WTC11 (cell line): ENCODE data around the gene BOD1L1. TPM values are rescaled to one million over a fixed set of nuclear protein-coding genes. Genes with fewer than 3 reads are reported as not detected.

Experiments
- ATAC-seq: fragments of 200-7000 bp; cut with Tn5 transposase; 2 replicates; pipeline ENCODE4 v1.10.0; 2021; ENCODE audit warnings: mild to moderate bottlenecking, moderate library complexity
- CTCF ChIA-PET: fragments of 300-600 bp; sonication (Branson Sonifier 250); formaldehyde crosslinking; loops from one replicate; lab custom pipeline; 2021; ENCODE audit warnings: antibody characterized with exemption; lab: Charles Lee
- POLR2A ChIA-PET: fragments of 350-600 bp; sonication (Branson Sonifier 250); formaldehyde crosslinking; loops from one replicate; lab custom pipeline; 2021; ENCODE audit warnings: antibody characterized with exemption; lab: Charles Lee
- DNase-seq: peaks from one replicate; pipeline ENCODE4 v3.0.0; 2021; ENCODE audit warnings: low spot score
- H3K27ac Mint-ChIP-seq: 2 replicates; pipeline ENCODE4 v1.8.0; 2021; ENCODE audit warnings: mixed read lengths
- H3K27me3 Mint-ChIP-seq: 2 replicates; pipeline ENCODE4 v1.8.0; 2021; ENCODE audit warnings: low read depth, mild to moderate bottlenecking, moderate library complexity, mixed read lengths
- H3K36me3 Mint-ChIP-seq: 2 replicates; pipeline ENCODE4 v1.8.0; 2021; ENCODE audit warnings: mixed read lengths
- H3K4me1 Mint-ChIP-seq: 2 replicates; pipeline ENCODE4 v1.8.0; 2022; ENCODE audit warnings: mixed read lengths
- H3K4me3 Mint-ChIP-seq: 2 replicates; pipeline ENCODE4 v1.8.0; 2021; ENCODE audit warnings: mild to moderate bottlenecking, moderate library complexity, mixed read lengths
- H3K9me3 Mint-ChIP-seq: 2 replicates; pipeline ENCODE4 v1.8.0; 2021; ENCODE audit warnings: mixed read lengths
- FOXK1 ChIP-seq: sonication (generic); formaldehyde crosslinking; IDR thresholded peaks from 2 replicates; pipeline ENCODE4 v1.8.0; 2022; ENCODE audit warnings: mild to moderate bottlenecking, moderate library complexity, missing genetic modification reagents
- GRHL2 ChIP-seq: fragments of 250-450 bp; sonication (Bioruptor Pico); IDR thresholded peaks from 2 replicates; pipeline ENCODE4 v1.8.0; 2022; ENCODE audit warnings: mild to moderate bottlenecking, moderate library complexity; ENCODE audit not compliant: insufficient replicate concordance, severe bottlenecking
- JAZF1 ChIP-seq: fragments of 250-450 bp; sonication (Bioruptor Pico); IDR thresholded peaks from 2 replicates; pipeline ENCODE4 v1.9.0; 2021; ENCODE audit warnings: moderate library complexity, mild to moderate bottlenecking, inconsistent platforms
- JUN ChIP-seq: sonication (generic); formaldehyde crosslinking; IDR thresholded peaks from 2 replicates; pipeline ENCODE4 v1.8.0; 2023; ENCODE audit warnings: mild to moderate bottlenecking, missing genetic modification reagents
- NFE2L1 ChIP-seq: sonication (generic); formaldehyde crosslinking; IDR thresholded peaks from 2 replicates; pipeline ENCODE4 v1.8.1; 2023; ENCODE audit warnings: missing genetic modification reagents
- NR2C2 ChIP-seq: sonication (generic); formaldehyde crosslinking; IDR thresholded peaks from 2 replicates; pipeline ENCODE4 v1.8.0; 2022; ENCODE audit warnings: mild to moderate bottlenecking, missing genetic modification reagents
- RELA ChIP-seq: sonication (generic); formaldehyde crosslinking; IDR thresholded peaks from 2 replicates; pipeline ENCODE4 v1.8.1; 2022; ENCODE audit warnings: missing genetic modification reagents, mild to moderate bottlenecking, borderline replicate concordance
- TEAD4 ChIP-seq: sonication (generic); formaldehyde crosslinking; IDR thresholded peaks from 2 replicates; pipeline ENCODE4 v1.8.0; 2022; ENCODE audit warnings: mild to moderate bottlenecking, missing genetic modification reagents
- ZNF138 ChIP-seq: sonication (generic); formaldehyde crosslinking; conservative IDR thresholded peaks from 2 replicates; pipeline ENCODE4 v1.8.1; 2022; ENCODE audit warnings: mild to moderate bottlenecking, moderate library complexity, missing genetic modification reagents
- ZNF219 ChIP-seq: sonication (generic); formaldehyde crosslinking; IDR thresholded peaks from 2 replicates; pipeline ENCODE4 v1.8.0; 2023; ENCODE audit warnings: missing genetic modification reagents, mild to moderate bottlenecking, borderline replicate concordance
- ZNF232 ChIP-seq: sonication (generic); formaldehyde crosslinking; IDR thresholded peaks from 2 replicates; pipeline ENCODE4 v1.8.0; 2022; ENCODE audit warnings: mild to moderate bottlenecking, missing genetic modification reagents
- total RNA-seq: library from RNA; stranded (reverse); gene quantifications from 3 replicates; pipeline ENCODE4 v1.2.3, GENCODE V29; 2021
- TF ChIP-seq, protein P1 (sequence below): sonication (generic); formaldehyde crosslinking; IDR thresholded peaks from 2 replicates; pipeline ENCODE4 v1.8.1; 2022; ENCODE audit warnings: missing genetic modification reagents, borderline replicate concordance
- TF ChIP-seq, protein P2 (sequence below): sonication (generic); formaldehyde crosslinking; IDR thresholded peaks from 2 replicates; pipeline ENCODE4 v1.8.1; 2022; ENCODE audit warnings: mild to moderate bottlenecking, moderate library complexity, missing genetic modification reagents
- TF ChIP-seq, protein P3 (sequence below): sonication (generic); formaldehyde crosslinking; IDR thresholded peaks from 2 replicates; pipeline ENCODE4 v1.8.0; 2023; ENCODE audit warnings: missing genetic modification reagents, mild to moderate bottlenecking, borderline replicate concordance
- TF ChIP-seq, protein P4 (sequence below): fragments of 200-600 bp; IDR thresholded peaks from 2 replicates; pipeline ENCODE4 v1.8.0; 2022; ENCODE audit warnings: antibody characterized with exemption
- TF ChIP-seq, protein P5 (sequence below): sonication (generic); formaldehyde crosslinking; IDR thresholded peaks from 2 replicates; pipeline ENCODE4 v1.8.0; 2022; ENCODE audit warnings: mild to moderate bottlenecking, missing genetic modification reagents
- TF ChIP-seq, protein P6 (sequence below): sonication (generic); formaldehyde crosslinking; IDR thresholded peaks from 2 replicates; pipeline ENCODE4 v1.8.1; 2022; ENCODE audit warnings: mild to moderate bottlenecking, missing genetic modification reagents, moderate library complexity, borderline replicate concordance

BOD1L1 gene
- total RNA-seq, 1 experiment from 2014 or later, result 43.5 TPM

DNA sequence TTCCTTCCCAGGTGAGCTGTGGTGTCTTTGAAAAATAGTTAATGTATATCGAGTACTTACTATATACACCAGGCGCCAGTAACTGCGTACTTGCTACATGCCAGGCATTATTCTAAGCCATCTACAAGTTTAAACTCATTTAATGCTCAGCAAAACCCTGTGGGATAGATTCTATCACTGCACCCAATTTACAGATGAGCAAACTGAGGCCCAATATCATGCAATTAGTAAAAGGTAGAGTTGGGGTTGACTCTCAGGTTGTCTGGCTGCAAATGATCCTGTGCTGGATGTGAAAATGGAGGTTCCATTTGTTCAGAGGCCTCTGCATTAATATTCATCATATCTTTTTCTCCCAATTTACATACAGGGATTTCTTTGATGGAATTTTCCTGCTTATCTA is 100.9 kb downstream of the BOD1L1 start (continued):
- TF ChIP-seq, protein P1, sequence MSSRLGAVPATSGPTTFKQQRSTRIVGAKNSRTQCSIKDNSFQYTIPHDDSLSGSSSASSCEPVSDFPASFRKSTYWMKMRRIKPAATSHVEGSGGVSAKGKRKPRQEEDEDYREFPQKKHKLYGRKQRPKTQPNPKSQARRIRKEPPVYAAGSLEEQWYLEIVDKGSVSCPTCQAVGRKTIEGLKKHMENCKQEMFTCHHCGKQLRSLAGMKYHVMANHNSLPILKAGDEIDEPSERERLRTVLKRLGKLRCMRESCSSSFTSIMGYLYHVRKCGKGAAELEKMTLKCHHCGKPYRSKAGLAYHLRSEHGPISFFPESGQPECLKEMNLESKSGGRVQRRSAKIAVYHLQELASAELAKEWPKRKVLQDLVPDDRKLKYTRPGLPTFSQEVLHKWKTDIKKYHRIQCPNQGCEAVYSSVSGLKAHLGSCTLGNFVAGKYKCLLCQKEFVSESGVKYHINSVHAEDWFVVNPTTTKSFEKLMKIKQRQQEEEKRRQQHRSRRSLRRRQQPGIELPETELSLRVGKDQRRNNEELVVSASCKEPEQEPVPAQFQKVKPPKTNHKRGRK (CRISPR knock-in tag), result no peak
- TF ChIP-seq, protein P2, sequence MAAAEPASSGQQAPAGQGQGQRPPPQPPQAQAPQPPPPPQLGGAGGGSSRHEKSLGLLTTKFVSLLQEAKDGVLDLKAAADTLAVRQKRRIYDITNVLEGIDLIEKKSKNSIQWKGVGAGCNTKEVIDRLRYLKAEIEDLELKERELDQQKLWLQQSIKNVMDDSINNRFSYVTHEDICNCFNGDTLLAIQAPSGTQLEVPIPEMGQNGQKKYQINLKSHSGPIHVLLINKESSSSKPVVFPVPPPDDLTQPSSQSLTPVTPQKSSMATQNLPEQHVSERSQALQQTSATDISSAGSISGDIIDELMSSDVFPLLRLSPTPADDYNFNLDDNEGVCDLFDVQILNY, result no peak
- no peak for TF ChIP-seq JUN (CRISPR knock-in tag)
- TF ChIP-seq NFE2L1, result no peak
- TF ChIP-seq TEAD4 (CRISPR knock-in tag), result no peak
- TF ChIP-seq, protein P3, sequence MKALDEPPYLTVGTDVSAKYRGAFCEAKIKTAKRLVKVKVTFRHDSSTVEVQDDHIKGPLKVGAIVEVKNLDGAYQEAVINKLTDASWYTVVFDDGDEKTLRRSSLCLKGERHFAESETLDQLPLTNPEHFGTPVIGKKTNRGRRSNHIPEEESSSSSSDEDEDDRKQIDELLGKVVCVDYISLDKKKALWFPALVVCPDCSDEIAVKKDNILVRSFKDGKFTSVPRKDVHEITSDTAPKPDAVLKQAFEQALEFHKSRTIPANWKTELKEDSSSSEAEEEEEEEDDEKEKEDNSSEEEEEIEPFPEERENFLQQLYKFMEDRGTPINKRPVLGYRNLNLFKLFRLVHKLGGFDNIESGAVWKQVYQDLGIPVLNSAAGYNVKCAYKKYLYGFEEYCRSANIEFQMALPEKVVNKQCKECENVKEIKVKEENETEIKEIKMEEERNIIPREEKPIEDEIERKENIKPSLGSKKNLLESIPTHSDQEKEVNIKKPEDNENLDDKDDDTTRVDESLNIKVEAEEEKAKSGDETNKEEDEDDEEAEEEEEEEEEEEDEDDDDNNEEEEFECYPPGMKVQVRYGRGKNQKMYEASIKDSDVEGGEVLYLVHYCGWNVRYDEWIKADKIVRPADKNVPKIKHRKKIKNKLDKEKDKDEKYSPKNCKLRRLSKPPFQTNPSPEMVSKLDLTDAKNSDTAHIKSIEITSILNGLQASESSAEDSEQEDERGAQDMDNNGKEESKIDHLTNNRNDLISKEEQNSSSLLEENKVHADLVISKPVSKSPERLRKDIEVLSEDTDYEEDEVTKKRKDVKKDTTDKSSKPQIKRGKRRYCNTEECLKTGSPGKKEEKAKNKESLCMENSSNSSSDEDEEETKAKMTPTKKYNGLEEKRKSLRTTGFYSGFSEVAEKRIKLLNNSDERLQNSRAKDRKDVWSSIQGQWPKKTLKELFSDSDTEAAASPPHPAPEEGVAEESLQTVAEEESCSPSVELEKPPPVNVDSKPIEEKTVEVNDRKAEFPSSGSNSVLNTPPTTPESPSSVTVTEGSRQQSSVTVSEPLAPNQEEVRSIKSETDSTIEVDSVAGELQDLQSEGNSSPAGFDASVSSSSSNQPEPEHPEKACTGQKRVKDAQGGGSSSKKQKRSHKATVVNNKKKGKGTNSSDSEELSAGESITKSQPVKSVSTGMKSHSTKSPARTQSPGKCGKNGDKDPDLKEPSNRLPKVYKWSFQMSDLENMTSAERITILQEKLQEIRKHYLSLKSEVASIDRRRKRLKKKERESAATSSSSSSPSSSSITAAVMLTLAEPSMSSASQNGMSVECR (CRISPR knock-in tag), result no peak
- no peak for TF ChIP-seq ZNF138 (CRISPR knock-in tag)
- TF ChIP-seq, protein P4, sequence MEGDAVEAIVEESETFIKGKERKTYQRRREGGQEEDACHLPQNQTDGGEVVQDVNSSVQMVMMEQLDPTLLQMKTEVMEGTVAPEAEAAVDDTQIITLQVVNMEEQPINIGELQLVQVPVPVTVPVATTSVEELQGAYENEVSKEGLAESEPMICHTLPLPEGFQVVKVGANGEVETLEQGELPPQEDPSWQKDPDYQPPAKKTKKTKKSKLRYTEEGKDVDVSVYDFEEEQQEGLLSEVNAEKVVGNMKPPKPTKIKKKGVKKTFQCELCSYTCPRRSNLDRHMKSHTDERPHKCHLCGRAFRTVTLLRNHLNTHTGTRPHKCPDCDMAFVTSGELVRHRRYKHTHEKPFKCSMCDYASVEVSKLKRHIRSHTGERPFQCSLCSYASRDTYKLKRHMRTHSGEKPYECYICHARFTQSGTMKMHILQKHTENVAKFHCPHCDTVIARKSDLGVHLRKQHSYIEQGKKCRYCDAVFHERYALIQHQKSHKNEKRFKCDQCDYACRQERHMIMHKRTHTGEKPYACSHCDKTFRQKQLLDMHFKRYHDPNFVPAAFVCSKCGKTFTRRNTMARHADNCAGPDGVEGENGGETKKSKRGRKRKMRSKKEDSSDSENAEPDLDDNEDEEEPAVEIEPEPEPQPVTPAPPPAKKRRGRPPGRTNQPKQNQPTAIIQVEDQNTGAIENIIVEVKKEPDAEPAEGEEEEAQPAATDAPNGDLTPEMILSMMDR, result no peak
- TF ChIP-seq, protein P5, sequence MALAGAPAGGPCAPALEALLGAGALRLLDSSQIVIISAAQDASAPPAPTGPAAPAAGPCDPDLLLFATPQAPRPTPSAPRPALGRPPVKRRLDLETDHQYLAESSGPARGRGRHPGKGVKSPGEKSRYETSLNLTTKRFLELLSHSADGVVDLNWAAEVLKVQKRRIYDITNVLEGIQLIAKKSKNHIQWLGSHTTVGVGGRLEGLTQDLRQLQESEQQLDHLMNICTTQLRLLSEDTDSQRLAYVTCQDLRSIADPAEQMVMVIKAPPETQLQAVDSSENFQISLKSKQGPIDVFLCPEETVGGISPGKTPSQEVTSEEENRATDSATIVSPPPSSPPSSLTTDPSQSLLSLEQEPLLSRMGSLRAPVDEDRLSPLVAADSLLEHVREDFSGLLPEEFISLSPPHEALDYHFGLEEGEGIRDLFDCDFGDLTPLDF, result no peak
- no peak for TF ChIP-seq ZNF232 (CRISPR knock-in tag)
- TF ChIP-seq, protein P6, sequence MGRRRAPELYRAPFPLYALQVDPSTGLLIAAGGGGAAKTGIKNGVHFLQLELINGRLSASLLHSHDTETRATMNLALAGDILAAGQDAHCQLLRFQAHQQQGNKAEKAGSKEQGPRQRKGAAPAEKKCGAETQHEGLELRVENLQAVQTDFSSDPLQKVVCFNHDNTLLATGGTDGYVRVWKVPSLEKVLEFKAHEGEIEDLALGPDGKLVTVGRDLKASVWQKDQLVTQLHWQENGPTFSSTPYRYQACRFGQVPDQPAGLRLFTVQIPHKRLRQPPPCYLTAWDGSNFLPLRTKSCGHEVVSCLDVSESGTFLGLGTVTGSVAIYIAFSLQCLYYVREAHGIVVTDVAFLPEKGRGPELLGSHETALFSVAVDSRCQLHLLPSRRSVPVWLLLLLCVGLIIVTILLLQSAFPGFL (CRISPR knock-in tag), result no peak
- TF ChIP-seq GRHL2 (CRISPR knock-in tag), result no peak

DNA sequence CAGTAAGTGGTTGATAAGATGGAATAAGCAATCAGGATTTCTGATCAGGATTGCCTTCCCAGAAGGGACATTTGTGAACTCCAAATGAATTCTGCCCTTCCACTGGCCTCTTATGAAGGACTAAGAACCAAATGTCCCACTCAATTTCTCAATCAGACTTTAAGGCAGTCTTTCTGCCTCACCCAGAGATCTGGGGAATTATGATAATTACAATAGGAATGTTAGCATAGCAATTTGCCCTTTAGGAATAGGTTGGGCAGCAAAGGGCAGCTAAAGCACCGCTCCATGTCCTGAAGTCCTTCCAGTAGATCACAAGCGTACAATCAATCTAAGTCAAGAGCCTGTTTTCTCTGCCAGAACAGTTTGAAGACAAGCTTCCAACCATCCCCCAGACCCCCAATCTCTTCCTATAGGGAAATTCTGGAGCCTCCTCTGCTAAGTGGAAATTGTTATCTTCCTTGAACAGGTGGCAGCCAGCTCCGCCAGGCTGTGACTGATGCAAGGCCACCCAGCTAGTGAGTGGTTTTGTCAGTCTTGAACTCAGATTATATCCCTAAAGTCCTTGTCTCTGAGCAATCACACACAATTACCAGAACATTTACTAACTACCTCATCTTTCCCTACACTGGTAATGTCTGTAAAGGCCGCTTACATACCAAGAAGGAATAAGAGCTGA is 101.8 kb downstream of the BOD1L1 start:
- no peak for DNase-seq
- TF ChIP-seq FOXK1 (CRISPR knock-in tag) (no peak), NR2C2 (CRISPR knock-in tag) (no peak), RELA (CRISPR knock-in tag) (no peak), JAZF1 (CRISPR knock-in tag) (no peak), JUN (CRISPR knock-in tag) (no peak), ZNF219 (CRISPR knock-in tag) (no peak)
- Mint-ChIP-seq H3K36me3 (peaks cover 11% of the 10 kb centered on the region), H3K9me3 (peaks cover 10% of the 10 kb centered on the region), H3K27ac (no peak overlapping the region), H3K4me1 (peaks cover 64% of the 10 kb centered on the region), H3K4me3 (no peak overlapping the region), H3K27me3 (peaks cover 100% of the 10 kb centered on the region)
- ChIA-PET POLR2A (interaction anchor here (1.4 kb wide), 1 partner anchor 10 kb away, joined by 4 read pairs; no protein-coding TSS in a partner anchor), CTCF (interaction anchor here (2.0 to 6.1 kb wide), 2 partner anchors 11 to 16 kb away, joined by 7 to 69 read pairs; partner anchors contain the start of gene NKX3-2)
- no peak for ATAC-seq
